ENCODE results near the gene MXI1. TPM values are rescaled to one million over a fixed set of nuclear protein-coding genes. Genes with fewer than 3 reads are reported as not detected.
"Not testable (repeated sequence)": the region's sequence is repeated elsewhere in the genome, so short reads cannot be mapped to it uniquely, and the experiment has no call there.

Gene MXI1
- polyA plus RNA-seq, 5 donors: 44.6 to 79.9 (median 52.4) TPM

DNA sequence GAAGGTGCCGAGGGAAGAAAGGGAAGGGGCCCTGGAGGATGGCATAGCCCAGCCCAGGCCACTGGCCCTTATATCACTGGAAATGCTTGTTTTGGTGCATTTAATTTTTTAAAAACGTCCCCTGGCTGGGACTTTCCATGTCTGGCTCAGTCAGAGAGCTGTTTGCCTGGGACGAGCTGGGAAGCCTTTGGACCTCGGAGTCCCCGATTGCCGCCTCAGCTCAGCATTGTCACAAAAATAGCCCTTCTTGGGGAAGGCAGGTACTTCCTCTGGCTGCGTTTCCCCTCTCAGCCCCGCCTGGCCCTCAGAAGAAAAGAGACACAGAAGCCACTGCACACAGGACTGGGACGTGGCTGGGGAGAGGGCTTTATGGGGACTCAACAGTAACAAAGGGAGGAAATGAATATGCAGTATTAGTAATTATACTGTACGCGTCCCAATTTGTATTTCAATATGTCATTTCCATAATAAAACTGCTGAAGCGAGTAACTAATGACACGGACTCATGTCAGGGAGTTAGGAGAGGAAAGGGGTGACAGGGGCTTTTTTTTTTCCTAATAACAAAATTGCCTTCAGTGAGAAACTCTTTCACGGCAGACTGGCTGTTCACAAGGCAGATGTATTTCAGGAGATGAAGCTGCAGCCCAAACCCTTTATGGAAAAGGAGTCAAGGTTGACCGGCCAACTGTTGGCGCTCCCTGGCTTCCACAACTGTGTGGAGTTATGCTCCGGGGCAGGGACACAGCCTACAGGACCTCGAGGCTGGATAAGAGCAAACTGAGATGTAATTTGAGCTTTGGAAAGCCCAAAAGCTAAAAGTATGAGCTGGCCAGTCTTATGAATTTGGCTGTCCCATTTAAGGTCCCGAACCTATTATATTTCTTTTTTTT is 31.0 kb upstream of the MXI1 start:
- DNase-seq: no peak

DNA sequence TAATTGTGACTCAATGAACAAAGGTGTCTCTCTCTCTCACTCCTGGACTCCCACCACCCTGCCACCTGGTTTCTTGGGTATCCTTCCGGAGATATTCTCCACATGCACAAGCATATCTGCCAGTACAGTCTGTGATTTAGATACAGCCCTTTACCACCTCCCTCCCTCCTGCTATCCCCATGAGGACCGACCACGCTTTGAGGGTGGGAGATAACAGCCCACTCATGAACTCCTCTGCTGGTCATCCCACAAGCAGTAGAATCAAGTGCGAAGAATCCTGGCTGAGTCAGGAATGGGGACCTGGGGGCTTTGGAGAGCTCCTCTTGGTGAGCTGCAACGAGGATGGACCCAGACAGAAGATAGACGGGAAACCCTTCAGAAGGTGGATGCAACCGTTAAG is 28.2 kb upstream of the MXI1 start:
- no peak for DNase-seq

DNA sequence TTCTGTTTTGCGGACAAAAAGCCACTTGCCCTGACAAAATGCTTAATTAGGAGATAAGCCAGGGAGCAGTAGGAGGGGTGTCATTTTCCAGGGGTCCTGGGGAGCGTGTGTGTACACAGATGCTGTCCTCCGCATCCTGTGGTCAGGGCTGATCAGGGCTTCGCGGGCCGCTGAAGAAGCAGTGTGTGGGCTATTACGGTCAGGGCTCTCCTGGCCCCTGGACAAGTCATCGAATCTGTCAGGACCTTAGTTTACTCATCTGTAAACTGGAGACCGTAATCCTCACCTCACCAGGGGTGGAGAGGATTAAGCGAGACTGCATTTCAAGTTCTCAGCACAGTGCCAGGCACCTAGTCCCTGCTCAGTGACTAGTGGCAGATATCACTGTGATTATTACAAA is 26.0 kb upstream of the MXI1 start:
- no peak for DNase-seq

DNA sequence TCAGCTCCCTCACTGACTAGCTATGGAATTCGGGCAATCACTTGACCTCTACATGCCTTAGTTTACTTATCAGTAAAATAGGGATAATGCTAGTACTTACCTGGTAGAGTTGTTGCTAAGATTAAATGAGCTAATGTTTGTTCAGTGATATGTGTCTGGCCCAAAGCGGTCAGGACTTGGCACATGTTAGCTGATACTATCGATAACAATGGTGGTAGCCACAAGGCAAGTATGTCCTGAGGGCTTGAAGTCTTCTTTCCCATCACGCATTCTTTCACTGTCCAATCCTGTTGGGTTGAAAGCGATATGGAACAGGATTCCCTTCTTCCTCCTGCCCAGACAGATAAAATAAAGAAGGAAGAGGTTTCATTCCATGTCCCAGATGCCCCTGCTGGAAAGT is 25.5 kb upstream of the MXI1 start:
- no peak for DNase-seq

DNA sequence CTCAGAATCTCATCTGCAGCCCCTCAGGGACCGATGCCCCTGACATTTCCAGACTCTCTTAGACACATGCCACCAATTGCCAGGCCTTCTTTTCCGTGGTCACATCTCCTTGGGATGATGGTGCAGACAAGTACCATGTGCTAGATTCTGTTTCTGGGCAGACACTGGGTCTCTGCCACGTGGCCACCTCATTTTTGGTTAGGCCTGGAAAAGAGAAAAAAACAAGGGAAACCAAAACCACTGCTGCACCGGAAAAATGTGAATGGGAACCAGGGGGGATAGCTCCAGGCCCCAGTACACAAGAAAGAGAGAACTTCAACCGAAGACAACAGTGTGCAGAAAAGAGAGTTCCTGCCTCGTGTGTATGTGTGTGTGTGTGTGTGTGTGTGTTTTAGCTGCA is 23.0 kb upstream of the MXI1 start:
- DNase-seq: no peak

DNA sequence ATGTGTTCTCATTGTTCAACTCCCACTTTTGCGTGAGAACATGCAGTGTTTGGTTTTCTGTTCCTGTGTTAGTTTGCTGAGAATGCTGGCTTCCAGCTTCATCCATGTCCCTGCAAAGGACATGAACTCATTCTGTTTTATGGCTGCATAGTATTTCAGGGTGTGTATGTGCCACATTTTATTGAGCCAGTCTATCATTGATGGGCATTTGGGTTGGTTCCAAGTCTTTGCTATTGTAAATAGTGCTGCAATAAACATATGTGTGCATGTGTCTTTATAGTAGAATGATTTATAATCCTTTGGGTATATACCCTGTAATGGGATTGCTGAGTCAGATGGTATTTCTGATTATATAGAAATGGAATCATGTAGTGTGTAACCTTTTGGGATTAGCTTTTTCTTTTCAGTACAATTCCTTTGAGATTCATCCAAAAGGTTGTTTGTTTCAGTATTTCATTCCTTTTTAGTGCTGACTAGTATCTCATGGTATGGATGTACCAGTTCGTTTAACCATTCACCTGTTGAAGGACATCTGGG is 21.7 kb upstream of the MXI1 start:
- DNase-seq: not testable (repeated sequence)

DNA sequence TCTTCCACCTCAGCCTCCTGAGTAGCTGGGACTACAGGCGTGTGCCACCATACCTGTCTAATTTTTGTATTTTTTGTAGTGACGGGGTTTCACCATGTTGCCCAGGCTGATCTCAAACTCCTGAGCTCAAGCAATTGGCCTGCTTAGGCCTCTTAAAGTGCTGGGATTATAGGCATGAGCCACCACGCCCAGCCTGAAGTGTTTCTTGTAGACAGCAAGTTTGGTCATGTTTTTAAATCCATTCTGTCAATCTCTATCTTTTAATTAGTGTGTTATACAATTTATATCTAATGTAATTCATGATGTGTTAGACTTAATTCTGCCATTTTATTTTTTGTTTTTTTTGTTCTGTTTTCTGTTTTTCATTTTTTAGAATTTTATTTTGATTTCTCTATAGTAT is 17.2 kb upstream of the MXI1 start:
- DNase-seq: no peak

DNA sequence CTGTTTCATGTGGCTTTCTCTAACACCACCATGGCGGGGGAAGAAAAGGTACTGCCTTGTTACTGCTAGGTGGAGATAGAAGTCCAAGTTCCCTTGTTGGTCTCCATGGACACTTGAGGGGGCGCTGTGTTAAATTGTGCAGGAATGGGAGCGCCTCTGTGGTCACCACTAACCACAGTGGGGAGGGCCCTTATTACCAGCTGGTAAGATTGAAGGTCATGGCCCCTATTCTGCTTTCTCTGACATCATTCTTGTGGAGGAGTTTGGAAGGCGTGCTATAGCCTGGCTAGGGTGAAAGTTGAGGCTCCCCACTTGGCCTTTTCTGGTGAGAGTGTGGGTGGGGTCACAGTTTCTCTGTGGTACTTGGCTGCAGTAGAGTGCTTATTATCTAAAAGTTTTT is 14.9 kb upstream of the MXI1 start:
- DNase-seq: no peak

DNA sequence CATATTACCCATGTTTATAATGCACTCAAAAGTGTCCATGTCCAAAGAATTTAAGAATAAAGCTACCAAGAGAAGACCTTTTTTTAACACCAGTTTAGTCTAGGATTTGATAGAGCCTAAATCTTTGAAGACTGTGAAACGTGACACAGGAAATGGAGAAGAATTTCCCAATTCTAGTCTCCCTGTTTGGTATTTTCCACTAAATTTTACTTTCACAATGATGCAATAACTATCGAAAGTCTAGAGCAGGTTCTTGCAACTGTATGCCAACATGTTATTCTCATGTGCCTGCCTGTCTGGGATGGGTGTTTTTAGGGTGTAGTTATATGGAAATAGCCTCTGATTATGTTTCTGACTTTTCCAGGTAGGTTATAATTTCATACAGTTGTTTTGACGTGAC is 6.9 kb upstream of the MXI1 start:
- no peak for DNase-seq

DNA sequence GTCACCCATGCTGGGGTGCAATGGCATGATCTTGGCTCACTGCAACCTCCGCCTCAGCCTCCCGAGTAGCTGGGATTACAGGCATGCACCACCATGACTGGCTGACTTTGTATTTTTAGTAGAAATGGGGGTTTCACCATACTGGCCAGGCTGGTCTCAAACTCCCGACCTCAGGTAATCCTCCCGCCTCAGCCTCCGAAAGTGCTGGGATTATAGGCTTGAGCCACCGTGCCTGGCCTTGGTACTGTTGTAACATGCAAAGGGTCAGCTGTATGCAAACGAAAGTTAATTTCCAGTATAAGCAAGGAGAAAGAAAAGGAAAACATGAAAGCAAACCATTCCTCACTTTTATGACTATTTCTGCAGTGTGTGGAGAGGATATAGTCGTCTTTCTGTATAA is 6.4 kb upstream of the MXI1 start:
- DNase-seq: not testable (repeated sequence)

DNA sequence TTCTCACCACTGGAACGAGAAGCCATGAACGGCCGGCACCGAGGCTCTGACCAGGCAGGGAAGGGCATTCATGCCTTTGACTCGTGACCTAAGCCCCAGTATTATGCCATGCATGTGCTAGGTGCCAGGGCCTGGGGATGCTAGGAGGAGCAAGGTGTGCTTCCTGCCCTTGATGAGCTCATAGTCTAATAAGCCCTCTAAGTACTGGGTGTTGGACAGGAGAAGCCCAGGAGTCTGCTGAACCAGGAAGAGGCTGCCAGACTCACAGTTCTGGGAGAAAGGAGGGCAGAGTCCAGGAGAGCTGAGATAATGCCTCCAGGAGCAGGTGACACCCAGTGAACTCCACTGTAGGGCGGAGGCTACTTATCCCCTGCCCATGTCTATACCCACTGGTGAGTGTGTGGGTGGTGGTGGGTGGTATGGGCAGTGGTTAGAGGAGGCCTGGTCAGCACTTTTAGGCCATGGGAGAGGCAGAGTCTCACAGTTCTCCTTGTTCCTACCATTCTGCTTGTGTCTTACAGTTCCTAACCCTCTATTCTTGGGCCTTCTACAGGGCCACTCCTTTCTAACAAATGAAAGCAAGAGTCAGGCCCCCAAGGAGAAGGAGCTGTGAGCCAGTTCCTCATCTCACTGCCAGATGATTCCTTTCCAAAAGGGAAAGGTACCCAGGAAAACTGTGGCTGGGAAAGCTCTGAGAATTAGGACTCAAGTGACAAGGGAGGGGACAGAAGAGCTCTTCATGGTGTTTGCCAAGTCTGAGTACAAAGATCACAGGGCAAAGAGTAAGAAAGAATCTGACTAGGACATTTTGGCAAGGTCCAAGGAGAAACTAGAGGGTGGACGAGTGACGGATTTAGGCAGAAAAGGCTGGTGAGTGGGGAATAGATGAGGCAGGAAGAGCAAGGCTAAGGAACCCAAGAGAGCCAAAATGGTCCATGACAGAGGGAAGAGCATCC is 3.6 kb upstream of the MXI1 start:
- no peak for DNase-seq

DNA sequence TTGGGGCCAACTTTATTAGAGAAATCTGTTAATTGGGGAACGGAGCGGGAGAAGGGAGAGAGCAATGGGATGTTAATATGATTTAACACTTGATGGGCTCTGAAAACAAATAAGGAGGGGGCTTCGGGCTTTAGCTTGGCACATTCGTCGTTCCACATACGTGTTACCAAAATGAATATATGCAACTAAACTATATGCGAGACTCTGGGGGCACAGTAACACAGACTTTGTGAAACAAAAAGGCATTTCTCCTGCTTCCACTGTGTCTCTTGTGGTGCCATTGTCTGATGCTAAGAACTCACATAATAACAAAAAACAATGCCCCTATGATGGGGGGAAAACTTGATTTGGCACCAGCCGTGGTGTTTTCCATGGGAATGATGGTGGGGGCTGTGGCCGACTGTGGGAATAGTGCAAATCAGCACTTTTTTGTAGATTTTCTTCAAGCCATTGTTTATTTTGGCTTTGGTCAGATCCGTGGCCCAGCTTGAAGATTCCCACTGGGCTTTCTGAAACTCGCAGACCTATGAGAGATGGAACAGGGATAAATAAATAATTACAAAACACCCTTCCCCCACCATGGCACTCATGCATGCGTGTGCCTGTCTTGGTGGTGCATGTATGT is 2.2 kb upstream of the MXI1 start:
- no peak for DNase-seq

DNA sequence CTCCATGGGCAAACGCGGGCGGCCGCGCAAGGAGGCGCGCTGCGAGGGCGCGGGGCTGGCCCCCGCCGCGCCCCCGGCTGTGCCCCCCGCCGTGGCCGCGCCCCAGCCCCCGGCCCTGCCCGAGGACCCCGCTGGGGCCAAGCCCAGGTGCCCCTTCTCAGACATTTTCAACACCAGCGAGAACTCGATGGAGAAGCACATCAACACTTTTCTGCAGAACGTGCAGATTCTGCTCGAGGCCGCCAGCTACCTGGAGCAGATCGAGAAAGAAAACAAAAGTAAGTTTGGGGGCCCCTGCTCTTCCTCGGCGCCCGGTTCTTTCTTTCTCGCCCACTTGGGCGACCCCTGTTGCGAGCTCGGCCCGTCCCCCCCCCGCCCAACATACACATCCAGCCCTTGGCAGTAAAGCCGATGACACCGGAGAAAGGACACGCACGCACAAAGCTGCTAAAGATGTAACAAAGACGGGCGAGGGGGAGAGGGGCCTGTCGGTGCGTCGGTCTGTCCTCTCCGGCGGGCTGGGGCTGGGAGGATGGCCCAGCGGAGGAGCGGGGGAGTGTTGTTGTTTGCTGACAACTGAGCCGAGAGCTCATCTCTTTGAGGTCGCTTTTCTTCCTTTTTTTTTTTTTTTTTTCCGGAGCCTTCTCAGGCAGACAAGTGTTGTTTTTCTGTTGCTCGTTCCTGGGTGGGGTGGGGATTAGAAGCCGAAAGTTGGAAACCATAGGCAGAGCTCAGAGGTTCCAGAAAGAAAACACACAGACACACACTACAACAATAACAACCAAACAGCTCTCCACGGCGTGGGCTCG is 604 bp downstream of the MXI1 start:
- DNase-seq: peak; percentile 53 to 60

DNA sequence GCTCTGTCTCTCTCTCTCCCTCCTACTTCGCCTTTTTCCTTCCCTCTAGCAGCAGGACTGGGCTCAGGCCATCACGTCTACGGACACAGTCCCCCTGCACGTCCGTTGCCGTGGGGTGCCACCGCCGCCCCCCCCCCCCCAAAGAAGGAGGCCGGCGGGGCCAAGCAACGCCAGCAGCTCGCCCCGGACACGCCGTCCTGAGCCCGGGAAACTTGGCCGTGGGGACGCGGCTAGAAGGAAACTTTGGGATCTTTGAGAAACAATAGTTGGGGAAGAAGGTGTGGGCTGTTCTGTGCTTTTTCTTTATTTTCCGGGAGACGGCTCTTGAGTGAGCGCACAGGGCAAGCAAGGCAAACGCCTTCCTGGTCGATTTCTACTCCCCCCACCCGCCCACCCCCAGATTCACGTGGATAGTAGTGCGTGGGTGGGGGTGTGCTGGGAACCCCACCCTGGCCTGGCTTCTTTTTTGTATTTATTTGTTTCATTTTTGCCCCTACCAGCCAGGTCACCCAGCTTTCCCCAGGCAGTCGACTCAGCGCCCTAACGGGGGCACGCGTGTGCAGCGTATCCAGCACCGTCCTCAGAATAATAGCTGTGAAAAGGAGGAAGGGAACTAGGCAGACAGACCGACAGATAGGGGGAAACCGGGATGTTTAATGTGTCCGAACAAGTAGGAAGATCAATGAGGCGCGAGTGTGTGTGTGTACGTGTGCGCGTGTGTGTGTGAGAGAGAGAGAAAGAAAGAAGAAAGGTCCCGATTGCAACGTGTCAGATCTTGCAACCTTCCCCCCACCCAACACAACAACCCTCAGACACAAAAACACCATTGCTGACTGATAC is 1.4 kb downstream of the MXI1 start:
- peak in 1 of 2 donors; percentile 53 for DNase-seq

DNA sequence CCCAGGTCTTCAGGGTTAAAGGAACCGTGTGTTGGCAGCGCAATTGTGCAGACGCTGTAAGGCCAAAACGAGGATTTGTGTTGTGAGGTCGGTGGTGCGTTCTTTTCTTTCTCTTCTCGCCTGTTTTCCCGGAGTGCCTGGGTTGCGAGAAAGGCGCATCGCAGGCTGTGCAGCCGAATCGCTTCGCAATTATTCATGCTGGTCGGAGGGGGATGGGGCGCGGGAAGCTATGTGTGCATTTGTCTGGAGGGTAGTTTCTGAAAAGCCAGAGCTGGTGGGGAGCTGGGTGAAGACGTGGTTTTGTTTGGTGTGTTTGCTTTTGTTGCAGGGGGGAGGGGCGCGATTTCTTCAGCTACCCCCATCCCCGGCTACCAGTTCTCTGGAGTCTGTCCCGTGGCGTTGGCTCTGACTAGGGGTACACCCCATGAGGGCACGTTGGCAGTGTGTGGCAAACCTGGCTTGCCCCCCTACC is 2.1 kb downstream of the MXI1 start:
- peak; percentile 54 to 60 for DNase-seq

DNA sequence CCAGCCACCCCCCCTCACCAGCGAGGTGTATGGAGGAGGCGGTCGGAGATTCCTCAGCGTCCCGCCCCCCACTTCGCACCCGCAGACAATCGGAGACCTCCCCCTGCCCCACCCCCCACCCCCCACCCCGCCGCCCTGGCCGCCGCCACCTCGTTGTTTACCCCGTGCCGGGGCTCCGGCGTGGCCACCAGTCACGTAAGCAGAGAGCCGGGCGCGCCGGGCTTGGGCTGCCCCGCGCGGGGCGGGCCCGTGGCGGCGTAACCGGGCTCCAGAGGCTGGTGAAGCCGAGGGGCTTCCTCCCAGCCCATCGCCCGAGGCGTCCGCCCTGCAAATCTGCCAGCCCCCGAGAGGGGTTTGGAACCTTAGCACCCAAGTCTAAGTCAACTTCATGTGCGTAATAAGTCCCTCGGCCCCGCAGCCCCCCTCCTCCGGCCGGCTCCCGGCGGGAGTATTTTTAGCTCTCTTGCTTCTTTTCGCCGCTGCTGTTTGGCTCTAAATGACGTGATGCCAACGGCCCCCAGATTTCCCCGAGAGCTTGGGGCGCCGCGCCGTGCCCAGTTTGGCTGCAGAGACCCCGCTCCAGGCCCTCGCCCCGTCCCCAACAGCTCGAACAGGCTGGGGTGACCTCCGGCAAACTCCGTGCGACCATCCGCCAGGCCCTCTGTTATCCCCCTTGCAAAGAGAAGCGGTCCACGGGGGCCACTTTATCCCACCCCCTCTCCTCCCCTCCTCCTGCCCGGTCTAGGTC is 2.7 kb downstream of the MXI1 start:
- DNase-seq: peak; percentile 62 to 64

DNA sequence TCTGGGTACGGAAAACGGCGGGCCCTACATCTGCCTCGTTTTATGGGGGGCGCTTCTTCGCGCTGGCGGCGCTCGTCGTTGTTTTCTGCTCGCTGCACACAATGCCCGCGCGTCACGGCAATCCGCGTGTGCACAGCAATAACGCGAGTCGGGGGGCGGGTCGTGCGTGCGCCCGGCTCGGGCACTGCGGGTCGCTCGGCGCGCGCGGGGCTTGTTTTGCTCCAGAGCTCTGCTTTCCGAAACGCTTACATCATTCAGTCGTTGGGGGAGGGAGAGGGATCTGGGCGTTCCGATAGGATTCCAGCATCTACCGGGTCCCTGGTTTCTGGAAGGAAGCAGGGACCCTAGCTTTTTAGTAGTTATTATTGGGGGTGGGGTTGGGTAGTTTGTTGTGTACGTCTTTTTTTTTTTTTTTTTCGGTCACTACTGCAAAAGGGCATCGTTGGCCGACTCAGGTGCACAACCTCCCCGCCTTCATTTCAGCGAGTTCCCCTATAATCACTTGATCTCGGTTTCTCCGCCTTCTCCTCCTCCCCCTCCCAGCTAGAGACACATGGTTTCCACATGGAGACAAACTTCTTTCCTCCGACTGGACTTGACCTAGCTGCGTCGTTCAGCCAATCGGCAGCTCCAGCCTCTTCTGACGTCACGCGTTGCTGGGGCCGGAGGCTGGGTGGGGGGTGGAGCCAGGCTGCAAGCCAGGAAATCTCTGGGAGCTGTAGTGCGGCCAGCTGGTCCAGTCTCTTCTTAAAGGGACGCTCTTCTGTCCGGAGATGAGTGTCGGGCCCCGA is 3.5 kb downstream of the MXI1 start:
- peak; percentile 97 to 99 for DNase-seq

DNA sequence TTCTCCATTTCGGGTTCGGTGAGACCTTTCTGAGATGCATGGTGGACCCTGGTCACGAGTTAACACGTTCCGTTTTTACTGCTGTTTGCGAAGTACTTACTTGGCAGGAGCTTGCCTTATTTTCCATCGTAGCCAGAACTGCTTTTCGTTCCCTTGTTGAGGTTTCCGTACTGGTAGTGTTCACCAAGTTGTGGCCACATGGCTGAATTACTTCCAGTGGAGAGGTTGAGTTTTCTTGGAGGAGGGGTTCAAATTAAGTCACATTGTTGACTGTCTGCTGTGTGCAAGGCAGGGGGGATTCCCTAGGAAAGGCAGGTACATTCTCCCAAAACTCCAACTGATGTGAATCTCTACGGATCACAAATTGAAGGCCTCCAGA is 4.0 kb downstream of the MXI1 start:
- no peak for DNase-seq
